ENCODE data around the gene SEZ6L. TPM values are rescaled to one million over a fixed set of nuclear protein-coding genes. Genes with fewer than 3 reads are reported as not detected.

Gene SEZ6L
- total RNA-seq, 1 experiment from 2014 or later: not detected

GRCh38 chr22:26197425-26197824 is 28.2 kb downstream of the SEZ6L start:
- CTCF ChIA-PET: no interaction called here
- intact Hi-C loops (cut with micrococcal nuclease): no loop called here
- Histone ChIP-seq H3K79me2 (ENCODE audit: low read length) (no peaks in the 10 kb centered on the region), H3K9me3 (ENCODE audit: low read length) (no peaks in the 10 kb centered on the region), H3K27me3 (ENCODE audit: low read length) (no peaks in the 10 kb centered on the region), H3K27ac (ENCODE audit: low read length) (no peak overlapping the region), H3K36me3 (ENCODE audit: low read depth, low read length) (no peaks in the 10 kb centered on the region), H2AFZ (ENCODE audit: low read length) (no peak overlapping the region), H3K9me2 (replicated peaks; ENCODE audit: low read length) (no peaks in the 10 kb centered on the region), H3K9ac (ENCODE audit: low read length) (no peak overlapping the region), H3K4me3 (ENCODE audit: low read length) (no peak overlapping the region), H3K4me1 (ENCODE audit: insufficient read depth, low read length) (no peaks in the 10 kb centered on the region), H4K20me1 (ENCODE audit: low read length) (no peaks in the 10 kb centered on the region), H3F3A (ENCODE audit: low read length, unreplicated experiment) (no peaks in the 10 kb centered on the region), H3K4me2 (ENCODE audit: low read length) (no peak overlapping the region)
- ATAC-seq (no peak), DNase-seq (no peak)
- POLR2A ChIA-PET (ENCODE audit: unreplicated experiment): no interaction called here
- TF ChIP-seq EZH2phosphoT487 (IDR thresholded peaks at IDR 0.05; ENCODE audit: borderline replicate concordance, low read length): no peak
- TF ChIP-seq EZH2 (IDR thresholded peaks at IDR 0.05; ENCODE audit: low read length, unreplicated experiment): no peak
- TF ChIP-seq CTCF (conservative IDR thresholded peaks at IDR 0.05; ENCODE audit: low read depth, low read length): no peak
- BruUV-seq (replicated peaks): no TSS peak

DNA sequence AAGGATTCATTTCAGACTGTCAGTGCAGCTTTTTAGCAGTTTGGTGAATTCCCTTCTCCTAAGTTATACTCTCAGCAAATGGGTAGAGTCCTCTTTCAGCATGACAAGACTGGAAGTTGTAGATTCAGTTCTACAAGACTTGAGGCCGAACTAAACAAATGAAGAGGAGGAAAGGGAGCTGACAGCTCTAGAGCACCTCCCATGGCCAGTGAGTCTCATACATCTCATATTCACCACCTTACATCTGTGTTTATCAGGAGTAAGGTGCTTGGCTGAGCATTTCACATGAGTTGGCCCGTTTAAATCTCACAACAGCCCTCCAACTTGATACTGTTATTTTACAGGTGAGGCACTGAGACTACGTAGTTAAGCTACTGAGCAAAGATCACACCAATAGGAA is 30.4 kb downstream of the SEZ6L start:
- no peaks in the 10 kb centered on the region for H3K36me3 ChIP-seq (ENCODE audit: low read depth, low read length)
- no peaks in the 10 kb centered on the region for H3K4me1 ChIP-seq (ENCODE audit: insufficient read depth, low read length)
- CTCF ChIA-PET: no interaction called here
- no peak overlapping the region for H3K27ac ChIP-seq (ENCODE audit: low read length)
- no peaks in the 10 kb centered on the region for H3K9me2 ChIP-seq (replicated peaks; ENCODE audit: low read length)
- no peak overlapping the region for H2AFZ ChIP-seq (ENCODE audit: low read length)
- no peak overlapping the region for H3K9ac ChIP-seq (ENCODE audit: low read length)
- DNase-seq: no peak
- intact Hi-C loops (cut with micrococcal nuclease): no loop called here
- no peaks in the 10 kb centered on the region for H3K27me3 ChIP-seq (ENCODE audit: low read length)
- no peaks in the 10 kb centered on the region for H3K79me2 ChIP-seq (ENCODE audit: low read length)
- no peak for TF ChIP-seq EZH2phosphoT487 (IDR thresholded peaks at IDR 0.05; ENCODE audit: borderline replicate concordance, low read length)
- TF ChIP-seq CTCF (conservative IDR thresholded peaks at IDR 0.05; ENCODE audit: low read depth, low read length): no peak
- TF ChIP-seq EZH2 (IDR thresholded peaks at IDR 0.05; ENCODE audit: low read length, unreplicated experiment): no peak
- H4K20me1 ChIP-seq (ENCODE audit: low read length): no peaks in the 10 kb centered on the region
- H3K4me3 ChIP-seq (ENCODE audit: low read length): no peak overlapping the region
- no peaks in the 10 kb centered on the region for H3F3A ChIP-seq (ENCODE audit: low read length, unreplicated experiment)
- no peaks in the 10 kb centered on the region for H3K9me3 ChIP-seq (ENCODE audit: low read length)
- no TSS peak for BruUV-seq (replicated peaks)
- ATAC-seq: no peak
- no peak overlapping the region for H3K4me2 ChIP-seq (ENCODE audit: low read length)
- POLR2A ChIA-PET (ENCODE audit: unreplicated experiment): no interaction called here

- POLR2A ChIA-PET (ENCODE audit: unreplicated experiment): no interaction called here
- Histone ChIP-seq H2AFZ (ENCODE audit: low read length) (no peak overlapping the region), H3K79me2 (ENCODE audit: low read length) (no peaks in the 10 kb centered on the region), H3K4me3 (ENCODE audit: low read length) (no peak overlapping the region), H3K4me2 (ENCODE audit: low read length) (no peak overlapping the region), H3K9me3 (ENCODE audit: low read length) (no peaks in the 10 kb centered on the region), H3K9me2 (replicated peaks; ENCODE audit: low read length) (no peaks in the 10 kb centered on the region), H3K4me1 (ENCODE audit: insufficient read depth, low read length) (no peaks in the 10 kb centered on the region), H3K9ac (ENCODE audit: low read length) (no peak overlapping the region), H3K27me3 (ENCODE audit: low read length) (no peaks in the 10 kb centered on the region), H3K27ac (ENCODE audit: low read length) (no peak overlapping the region), H3K36me3 (ENCODE audit: low read depth, low read length) (no peaks in the 10 kb centered on the region), H4K20me1 (ENCODE audit: low read length) (no peaks in the 10 kb centered on the region), H3F3A (ENCODE audit: low read length, unreplicated experiment) (no peaks in the 10 kb centered on the region)
- CTCF ChIA-PET: no interaction called here
- TF ChIP-seq CTCF (conservative IDR thresholded peaks at IDR 0.05; ENCODE audit: low read depth, low read length) (no peak), EZH2phosphoT487 (IDR thresholded peaks at IDR 0.05; ENCODE audit: borderline replicate concordance, low read length) (no peak), EZH2 (IDR thresholded peaks at IDR 0.05; ENCODE audit: low read length, unreplicated experiment) (no peak)
- BruUV-seq (replicated peaks): no TSS peak
- ATAC-seq: no peak
- intact Hi-C loops (cut with micrococcal nuclease): no loop called here
- no peak for DNase-seq
Measured at GRCh38 chr22:26202280-26202924, 33.1 kb downstream of the SEZ6L start.
